ENCODE measurements around the gene APBB2. TPM values are rescaled to one million over a fixed set of nuclear protein-coding genes. Genes with fewer than 3 reads are reported as not detected.
A peak's percentile ranks its signal among the peaks of the same experiment; 100 is the strongest.

The APBB2 gene
- total and polyA plus RNA-seq, 2 experiments from 2014 or later: 35.8 to 74.8 TPM

GRCh38 chr4:40778090-40778489 lies 436.3 kb downstream of the APBB2 start:
- Histone ChIP-seq H3K27ac (ENCODE audit: low read depth) (peak overlapping the region; percentile 35; the same call in 1 of the 2 replicates), H3K36me3 (ENCODE audit: insufficient read depth) (peaks cover 7% of the 10 kb centered on the region), H3F3A (replicated peaks; ENCODE audit: low read depth) (no peaks in the 10 kb centered on the region), H4K20me1 (replicated peaks; ENCODE audit: insufficient read depth) (no peaks in the 10 kb centered on the region), H3K27me3 (ENCODE audit: insufficient read depth) (no peaks in the 10 kb centered on the region), H2AFZ (no peak overlapping the region), H3K4me1 (ENCODE audit: insufficient read depth) (no peaks in the 10 kb centered on the region), H3K9me2 (ENCODE audit: insufficient read depth) (no peaks in the 10 kb centered on the region), H3K79me2 (replicated peaks; ENCODE audit: insufficient read depth) (no peaks in the 10 kb centered on the region), H3K4me2 (no peak overlapping the region), H3K4me3 (no peak overlapping the region)
- DNase-seq (ENCODE audit: low spot score) (no peak), ATAC-seq (no peak)
- H3K4me3 Mint-ChIP-seq: no peak overlapping the region
- peaks cover 2% of the 10 kb centered on the region for H3K36me3 Mint-ChIP-seq (ENCODE audit: low read depth)
- H3K4me1 Mint-ChIP-seq: no peaks in the 10 kb centered on the region
- peaks cover 5% of the 10 kb centered on the region for H3K27me3 Mint-ChIP-seq (ENCODE audit: insufficient read depth, low read depth, poor library complexity)
- H3K27ac Mint-ChIP-seq: no peak overlapping the region
- H3K9me3 Mint-ChIP-seq: no peaks in the 10 kb centered on the region
- TF ChIP-seq ZNF462 (CRISPR knock-in tag; IDR thresholded peaks at IDR 0.05) (no peak), CREB1 (CRISPR knock-in tag; IDR thresholded peaks at IDR 0.05; ENCODE audit: low read depth) (no peak), POLR2AphosphoS5 (IDR thresholded peaks at IDR 0.05; ENCODE audit: low read depth) (no peak), ETS1 (IDR thresholded peaks at IDR 0.05) (no peak), REST (IDR thresholded peaks at IDR 0.05; ENCODE audit: unreplicated experiment) (no peak), ZNF114 (CRISPR knock-in tag; IDR thresholded peaks at IDR 0.05) (no peak)
